GM10847 (cell line): ENCODE measurements around the gene PRDM5.

Source experiments
- POLR2A ChIP-seq: IDR thresholded peaks from 2 replicates; pipeline ENCODE4 v1.6.1; 2011; ENCODE audit not compliant: insufficient read length; ENCODE audit errors: extremely low read depth

PRDM5 gene

GRCh38 chr4:120773641-120774040 lies 148.9 kb downstream of the PRDM5 start:
- no peak for TF ChIP-seq POLR2A

- no peak for TF ChIP-seq POLR2A
These were observed 150.6 kb downstream of the PRDM5 start for GRCh38 chr4:120771907-120772306.

- no peak for TF ChIP-seq POLR2A
These were observed 151.6 kb downstream of the PRDM5 start for GRCh38 chr4:120770897-120771296.

- no peak for TF ChIP-seq POLR2A
These were observed 153.3 kb downstream of the PRDM5 start for GRCh38 chr4:120769227-120769626.

- TF ChIP-seq POLR2A, result no peak
These were observed 157.3 kb downstream of the PRDM5 start for GRCh38 chr4:120765260-120765680.

- no peak for TF ChIP-seq POLR2A
These were observed 158.9 kb downstream of the PRDM5 start for GRCh38 chr4:120763650-120764049.

- no peak for TF ChIP-seq POLR2A
These were observed 161.5 kb downstream of the PRDM5 start for GRCh38 chr4:120761070-120761469.

GRCh38 chr4:120760047-120760446 lies 162.5 kb downstream of the PRDM5 start:
- no peak for TF ChIP-seq POLR2A

GRCh38 chr4:120755864-120756263 lies 166.7 kb downstream of the PRDM5 start:
- no peak for TF ChIP-seq POLR2A

GRCh38 chr4:120754590-120754989 lies 167.9 kb downstream of the PRDM5 start:
- TF ChIP-seq POLR2A, result no peak

- TF ChIP-seq POLR2A, result no peak
These were observed 168.7 kb downstream of the PRDM5 start for GRCh38 chr4:120753854-120754253.

- TF ChIP-seq POLR2A, result no peak
These were observed 172.4 kb downstream of the PRDM5 start for GRCh38 chr4:120750152-120750525.

- TF ChIP-seq POLR2A, result no peak
These were observed 172.9 kb downstream of the PRDM5 start for GRCh38 chr4:120749445-120750151.

GRCh38 chr4:120736312-120736711 lies 186.2 kb downstream of the PRDM5 start:
- TF ChIP-seq POLR2A, result no peak

- no peak for TF ChIP-seq POLR2A
These were observed 188.6 kb downstream of the PRDM5 start for GRCh38 chr4:120733968-120734367.

GRCh38 chr4:120733054-120733453 lies 189.5 kb downstream of the PRDM5 start:
- TF ChIP-seq POLR2A, result no peak

GRCh38 chr4:120731561-120731960 lies 191.0 kb downstream of the PRDM5 start:
- TF ChIP-seq POLR2A, result no peak
